GM23248 (cell line): ENCODE measurements around the gene GALNS.

Experiments
- EZH2 ChIP-seq: fragments of 200-600 bp; sonication (generic); IDR thresholded peaks from 2 replicates; pipeline ENCODE4 v1.6.1; 2018; ENCODE audit warnings: antibody characterized with exemption, mild to moderate bottlenecking; ENCODE audit not compliant: insufficient read depth, poor library complexity, severe bottlenecking
- EZH2phosphoT487 ChIP-seq: fragments of 200-600 bp; sonication (generic); IDR thresholded peaks from 2 replicates; pipeline ENCODE4 v1.6.1; 2018; ENCODE audit warnings: antibody characterized with exemption, moderate library complexity, mild to moderate bottlenecking, low read depth; ENCODE audit not compliant: insufficient read depth

DNA sequence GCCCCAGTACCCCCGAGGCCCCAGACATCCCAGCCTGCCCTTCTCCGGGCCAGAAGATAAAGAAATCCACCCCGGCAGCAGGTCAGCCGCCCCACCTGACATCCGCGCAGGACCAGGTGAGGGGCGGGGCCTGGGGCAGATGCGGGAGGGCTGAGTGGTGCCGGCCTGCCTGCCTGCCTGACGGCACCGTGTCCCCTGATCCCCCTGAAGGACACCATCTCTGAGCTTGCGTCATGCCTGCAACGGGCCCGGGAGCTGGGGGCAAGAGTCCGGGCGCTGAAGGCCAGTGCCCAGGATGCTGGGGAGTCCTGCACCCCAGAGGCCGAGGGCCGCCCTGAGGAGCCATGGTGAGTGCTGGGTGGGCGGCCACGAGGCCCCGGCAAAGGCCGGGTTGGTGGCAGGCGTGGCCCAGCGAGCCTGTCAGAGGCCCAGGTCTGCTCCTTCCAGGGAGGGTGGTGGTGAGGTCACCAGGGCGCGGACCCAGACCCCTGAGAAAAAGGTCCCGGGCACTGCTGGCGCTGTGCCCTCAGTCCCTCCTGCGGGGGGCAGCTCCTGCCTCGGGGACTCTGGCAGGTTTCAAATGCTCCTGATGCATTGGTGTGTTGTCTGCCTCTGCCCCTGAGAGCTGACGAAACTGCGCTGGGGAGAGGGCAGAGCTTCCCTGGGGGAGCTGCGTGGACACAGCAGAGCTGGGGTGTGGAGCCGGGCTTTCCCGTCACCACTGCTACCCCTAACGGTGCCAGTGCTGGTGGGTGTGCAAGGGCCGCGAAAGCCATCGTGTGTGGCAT is 52.0 kb downstream of the GALNS start:
- no peak for TF ChIP-seq EZH2phosphoT487
- TF ChIP-seq EZH2: no peak
